Motor neuron (in vitro differentiated cells): Measurements from ENCODE around the gene BASP1. TPM values are rescaled to one million over a fixed set of nuclear protein-coding genes. Genes with fewer than 3 reads are reported as not detected.
"Not testable (repeated sequence)": the region's sequence is repeated elsewhere in the genome, so short reads cannot be mapped to it uniquely, and the experiment has no call there.

Experiments
- ATAC-seq, 8 experiments: fragments of 200-7000 bp; cut with Tn5 transposase; replicated peaks in 6 of 8; 2 replicates each; pipeline ENCODE4 v1.8.0; 2021; ENCODE audit warnings: mild to moderate bottlenecking in 8 of 8, moderate library complexity in 8 of 8
- H3K27ac ChIP-seq, 2 donors: fragments of 250-450 bp; sonication (Bioruptor Pico); 2 replicates each; pipeline ENCODE4 v1.9.0; 2021; ENCODE audit warnings: antibody characterized with exemption in 2 of 2, mild to moderate bottlenecking in 2 of 2, moderate library complexity in 1 of 2
- H3K4me1 ChIP-seq, 2 donors: fragments of 250-450 bp; sonication (Bioruptor Pico); replicated peaks in 1 of 2; 2 replicates each; pipeline ENCODE4 v1.6.1; 2021; ENCODE audit warnings: antibody characterized with exemption in 2 of 2, mild to moderate bottlenecking in 2 of 2, moderate library complexity in 1 of 2
- H3K4me3 ChIP-seq, 5 donors: fragments of 250-450 bp; sonication (Bioruptor Pico); 2 replicates each; pipeline ENCODE4 v1.9.0; 2021; ENCODE audit warnings: antibody characterized with exemption in 5 of 5, mild to moderate bottlenecking in 5 of 5, moderate library complexity in 4 of 5
- WGBS, 10 experiments: fragments of 450-650 bp; shearing (Covaris generic); methylation state at CpG; one replicate each; pipeline ENCODE4 v1.0.0; 2022; 5-methylcytosine and 5-hydroxymethylcytosine counted together
- in situ Hi-C, 9 experiments: fragments of 400-800 bp; cut with MboI; loops; one replicate each; pipeline ENCODE4 v1.15.0; 2021; ENCODE audit warnings: low sequenced_read_pairs in 9 of 9, low pct_unique_long_range_greater_than_20kb in 2 of 9; ENCODE audit not compliant: unreplicated experiment in 9 of 9
- total RNA-seq, 8 experiments: library from RNA; unstranded; fragments of 300-600 nt; gene quantifications; 2 replicates each; pipeline versions ENCODE4 v1.2.3 to v1.2.4, GENCODE V29; 2022

BASP1 gene
- total RNA-seq, 8 experiments from 2014 or later: 0.49 to 308 (median 249) TPM

- Histone ChIP-seq H3K27ac (no peak overlapping the region), H3K4me1 (no peaks in the 10 kb centered on the region), H3K4me3 (no peak overlapping the region)
- WGBS, 10 experiments: 11 to 100% (median 80%) methylated on average over 1 of the region's 1 CpG; no CpG with 5 or more reads in 5 of the 10 experiments
- in situ Hi-C loops: loop anchor here in 8 of 9 experiments (10.0 to 25.0 kb wide), 4 partner anchors 390 to 697 kb away; no protein-coding TSS in a partner anchor
- no peak for ATAC-seq
Observed at GRCh38 chr5:17184588-17184987, 32.8 kb upstream of the BASP1 start.

- Histone ChIP-seq H3K4me1 (no peaks in the 10 kb centered on the region), H3K4me3 (no peak overlapping the region), H3K27ac (no peak overlapping the region)
- no peak for ATAC-seq
- 57 to 100% (median 92%) methylated on average over 3 of the region's 3 CpGs for WGBS, 10 experiments
- in situ Hi-C loops: loop anchor here in 8 of 9 experiments (10.0 to 25.0 kb wide), 4 partner anchors 391 to 698 kb away; no protein-coding TSS in a partner anchor
Observed at GRCh38 chr5:17185349-17185748, 32.1 kb upstream of the BASP1 start.

GRCh38 chr5:17185773-17186172, 31.7 kb upstream of the BASP1 start:
- no peak for ATAC-seq
- Histone ChIP-seq H3K4me3 (no peak overlapping the region), H3K4me1 (no peaks in the 10 kb centered on the region), H3K27ac (no peak overlapping the region)
- 0 to 100% (median 72%) methylated on average over 1 to 3 of the region's 3 CpGs for WGBS, 10 experiments
- in situ Hi-C loops: loop anchor here in 8 of 9 experiments (10.0 to 25.0 kb wide), 4 partner anchors 391 to 698 kb away; no protein-coding TSS in a partner anchor

GRCh38 chr5:17186256-17186655, 31.2 kb upstream of the BASP1 start:
- no peaks in the 10 kb centered on the region for H3K4me1 ChIP-seq
- no peak for ATAC-seq
- in situ Hi-C loops: loop anchor here in 8 of 9 experiments (10.0 to 25.0 kb wide), 4 partner anchors 391 to 699 kb away; no protein-coding TSS in a partner anchor
- WGBS, 10 experiments: 20 to 100% (median 78%) methylated on average over 1 to 4 of the region's 4 CpGs; no CpG with 5 or more reads in 6 of the 10 experiments
- H3K27ac ChIP-seq: no peak overlapping the region
- no peak overlapping the region for H3K4me3 ChIP-seq

DNA sequence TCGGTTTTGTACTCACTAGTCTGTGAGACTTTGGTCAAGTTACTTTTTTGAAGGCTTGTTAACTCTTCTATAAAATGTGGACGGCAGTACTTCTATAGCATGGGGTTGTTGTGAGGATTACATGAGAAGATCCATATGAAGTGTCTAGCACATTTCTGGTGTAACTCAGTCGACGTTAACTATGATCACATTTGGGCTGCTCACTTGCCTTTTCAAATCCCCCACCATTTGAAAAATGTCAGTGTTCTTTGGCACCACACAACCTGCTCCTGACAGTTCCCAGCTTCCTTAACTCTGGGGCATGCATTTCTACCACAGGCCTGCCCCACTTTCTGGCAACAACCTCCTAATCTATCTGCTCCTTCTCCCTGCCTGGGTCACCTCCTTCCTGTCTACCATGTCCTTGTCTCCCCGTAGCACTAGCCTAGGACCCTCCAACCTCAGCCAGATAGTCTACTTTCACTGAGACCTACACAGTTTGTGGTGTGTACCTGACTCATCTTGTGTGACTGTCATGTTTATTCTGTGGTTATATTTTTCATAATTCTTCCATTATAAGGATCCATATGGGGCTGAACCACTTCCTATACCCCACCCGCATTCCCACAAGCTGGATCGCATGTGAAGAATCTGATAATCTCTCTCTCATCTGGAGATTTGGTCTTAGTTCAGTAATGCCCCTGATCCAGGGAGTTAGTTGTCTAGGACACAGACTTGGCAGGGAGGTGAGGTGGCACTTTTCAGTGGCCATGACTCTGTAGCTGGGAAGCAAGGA, 30.2 kb upstream of the BASP1 start:
- 0 to 98% (median 80%) methylated on average over 1 to 6 of the region's 7 CpGs for WGBS, 10 experiments
- no peak overlapping the region for H3K4me3 ChIP-seq
- H3K4me1 ChIP-seq: no peaks in the 10 kb centered on the region
- in situ Hi-C loops: loop anchor here in 8 of 9 experiments (10.0 to 25.0 kb wide), 4 partner anchors 392 to 700 kb away; no protein-coding TSS in a partner anchor
- no peak overlapping the region for H3K27ac ChIP-seq
- ATAC-seq: no peak

DNA sequence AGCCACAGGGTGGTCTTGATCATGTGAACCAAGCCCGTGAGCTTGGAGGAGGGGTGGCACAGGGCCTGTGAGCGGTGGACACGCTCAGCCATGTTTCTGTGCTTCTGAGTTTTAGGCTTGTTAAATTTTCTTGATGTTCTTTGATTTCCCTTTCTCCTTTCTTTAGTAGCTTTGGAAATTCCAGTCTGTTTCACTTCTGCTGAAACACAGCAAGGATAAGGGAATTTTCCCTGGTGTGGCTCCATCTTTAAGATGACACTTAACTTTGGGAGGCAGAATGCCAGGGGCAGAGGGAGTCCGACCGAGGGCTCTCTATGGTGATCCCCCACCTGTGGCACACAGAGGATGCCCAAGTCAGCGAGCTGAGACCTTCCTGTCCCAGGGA, 29.7 kb upstream of the BASP1 start:
- in situ Hi-C loops: loop anchor here in 8 of 9 experiments (10.0 to 25.0 kb wide), 4 partner anchors 393 to 700 kb away; no protein-coding TSS in a partner anchor
- 80 to 100% (median 95%) methylated on average over 1 to 3 of the region's 6 CpGs; no CpG with 5 or more reads in 2 of the 10 experiments for WGBS, 10 experiments

DNA sequence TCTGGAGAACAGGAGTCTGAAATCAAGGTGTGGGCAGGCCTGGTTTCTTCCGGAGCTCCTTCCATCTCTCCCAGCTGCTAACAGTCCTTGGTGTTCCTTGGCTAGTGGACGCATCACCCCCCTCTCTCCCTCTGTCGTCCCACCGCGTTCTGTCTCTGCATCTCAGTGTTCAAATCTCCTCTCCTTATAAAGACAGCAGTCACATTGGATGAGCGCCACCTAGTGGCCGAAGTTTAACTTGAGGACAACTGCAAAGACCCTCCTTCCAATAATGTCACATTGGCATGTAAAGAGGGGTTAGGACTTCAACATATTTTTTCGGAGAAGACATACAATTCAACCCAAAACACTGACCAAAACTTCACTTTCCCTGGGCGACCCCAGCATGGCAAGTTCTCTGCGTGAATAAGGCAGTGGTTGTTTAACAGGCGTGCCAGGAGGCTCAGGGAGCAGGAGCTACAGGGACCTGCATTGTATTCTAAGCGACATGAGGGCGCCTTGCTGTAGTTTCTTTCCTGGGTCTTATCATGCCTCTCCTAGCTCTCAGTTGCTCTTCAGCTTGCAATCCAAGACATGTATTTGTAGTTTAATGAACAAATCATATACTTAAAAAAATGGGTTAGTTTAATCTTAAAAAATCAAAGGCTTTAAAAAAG, 27.9 kb upstream of the BASP1 start:
- no peak overlapping the region for H3K27ac ChIP-seq
- peak in 6 of 8 experiments; percentile 34 to 71 (median 47) for ATAC-seq
- no peaks in the 10 kb centered on the region for H3K4me1 ChIP-seq
- no peak overlapping the region for H3K4me3 ChIP-seq
- 0 to 100% (median 52%) methylated on average over 1 to 7 of the region's 13 CpGs for WGBS, 10 experiments
- in situ Hi-C loops: loop anchor here in 8 of 9 experiments (10.0 to 25.0 kb wide), 4 partner anchors 395 to 702 kb away; no protein-coding TSS in a partner anchor

More for the DNA sequence above, 29.7 kb upstream of the BASP1 start:
- no peaks in the 10 kb centered on the region for H3K4me1 ChIP-seq
- no peak overlapping the region for H3K27ac ChIP-seq
- H3K4me3 ChIP-seq: no peak overlapping the region
- ATAC-seq: no peak

DNA sequence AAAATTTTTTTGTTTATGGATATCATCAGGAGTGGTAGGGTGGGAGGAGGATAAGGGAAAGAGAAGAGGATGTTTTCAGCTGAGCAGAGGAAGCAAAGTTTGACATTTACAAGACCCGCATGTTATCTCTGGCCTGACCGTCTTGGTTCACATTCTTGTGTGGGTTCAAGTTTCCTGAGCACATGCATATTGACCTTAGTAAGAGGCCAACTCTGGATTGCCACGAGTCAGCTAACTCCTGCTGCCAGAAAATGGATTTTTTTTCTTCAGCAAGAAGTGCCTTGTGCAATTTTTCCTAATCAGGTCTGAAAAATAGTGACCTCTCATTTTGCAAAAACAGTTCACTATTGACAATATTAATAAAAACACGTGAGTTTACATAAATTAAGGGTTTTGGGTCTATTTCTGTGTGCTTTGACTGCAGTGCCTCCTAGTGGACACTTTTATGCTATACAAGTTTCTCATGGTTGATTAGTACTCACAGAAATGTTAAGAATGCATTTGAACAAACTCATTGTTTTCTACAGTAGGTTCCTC, 27.1 kb upstream of the BASP1 start:
- no peak overlapping the region for H3K27ac ChIP-seq
- in situ Hi-C loops: loop anchor here in 7 of 9 experiments (25.0 kb wide), 2 partner anchors 403 to 703 kb away; no protein-coding TSS in a partner anchor

DNA sequence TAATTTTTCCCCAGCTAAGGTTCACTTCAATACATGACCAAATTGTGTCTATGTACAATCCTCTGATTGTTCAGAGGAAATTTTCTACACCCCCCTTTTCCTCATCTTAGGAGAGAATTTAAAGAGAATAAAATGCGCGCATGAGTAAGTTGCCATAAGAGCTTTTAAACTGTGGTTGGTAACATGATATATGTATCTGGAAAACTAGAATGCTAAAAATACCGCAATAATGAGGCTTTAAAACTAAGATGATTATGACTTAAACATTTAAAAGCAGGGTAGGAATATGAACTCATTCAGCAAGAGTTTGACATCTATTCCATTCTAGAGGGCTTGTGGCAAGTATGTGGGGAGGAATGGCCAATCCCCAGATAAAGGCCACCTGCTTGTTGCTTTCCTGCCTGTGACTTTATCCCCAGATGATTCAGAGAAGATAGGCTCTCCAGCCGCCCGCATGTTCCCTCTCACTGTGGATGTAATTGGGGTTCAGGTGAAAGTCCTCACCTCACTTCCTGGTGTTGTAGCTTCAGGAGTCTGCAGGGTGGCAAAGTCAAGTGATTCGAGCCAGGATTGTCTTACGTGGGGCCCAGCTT, 26.5 kb upstream of the BASP1 start:
- H3K27ac ChIP-seq: no peak overlapping the region
- in situ Hi-C loops: loop anchor here in 7 of 9 experiments (25.0 kb wide), 2 partner anchors 404 to 704 kb away; no protein-coding TSS in a partner anchor
- no peak overlapping the region for H3K4me3 ChIP-seq
- H3K4me1 ChIP-seq: no peaks in the 10 kb centered on the region
- 43 to 100% (median 89%) methylated on average over 1 to 7 of the region's 7 CpGs for WGBS, 10 experiments
- no peak for ATAC-seq

More for the DNA sequence above, 27.1 kb upstream of the BASP1 start:
- Histone ChIP-seq H3K4me3 (no peak overlapping the region), H3K4me1 (no peaks in the 10 kb centered on the region)
- 0 to 45% (median 15%) methylated on average over 1 to 4 of the region's 4 CpGs for WGBS, 10 experiments
- ATAC-seq: peak in 2 of 8 experiments; percentile 37 to 40

DNA sequence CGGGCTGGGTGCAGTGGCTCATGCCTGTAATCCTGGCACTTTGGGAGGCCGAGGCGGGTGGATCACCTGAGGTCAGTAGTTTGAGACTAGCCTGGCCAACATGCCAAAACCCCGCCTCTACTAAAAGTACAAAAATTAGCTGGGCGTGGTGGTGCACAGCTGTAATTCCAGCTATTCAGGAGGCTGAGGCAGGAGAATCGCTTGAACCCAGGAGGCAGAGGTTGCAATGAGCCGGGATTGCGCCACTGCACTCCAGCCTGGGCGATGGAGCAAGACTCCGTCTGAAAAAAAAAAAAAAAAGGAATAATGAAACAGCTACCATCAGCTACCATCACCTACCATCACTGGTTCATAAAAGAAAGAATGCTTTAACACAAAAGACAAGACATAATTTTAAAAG, 25.9 kb upstream of the BASP1 start:
- H3K27ac ChIP-seq, H3K4me3 ChIP-seq, H3K4me1 ChIP-seq, ATAC-seq: not testable (repeated sequence)
- 63 to 100% (median 81%) methylated on average over 3 to 7 of the region's 10 CpGs; no CpG with 5 or more reads in 2 of the 10 experiments for WGBS, 10 experiments
- in situ Hi-C loops: loop anchor here in 7 of 9 experiments (25.0 kb wide), 2 partner anchors 404 to 704 kb away; no protein-coding TSS in a partner anchor

GRCh38 chr5:17192191-17192590, 25.2 kb upstream of the BASP1 start:
- no peak for ATAC-seq
- Histone ChIP-seq H3K4me1 (no peaks in the 10 kb centered on the region), H3K4me3 (no peak overlapping the region), H3K27ac (no peak overlapping the region)
- 13 to 90% (median 67%) methylated on average over 1 to 4 of the region's 5 CpGs; no CpG with 5 or more reads in 2 of the 10 experiments for WGBS, 10 experiments
- in situ Hi-C loops: loop anchor here in 7 of 9 experiments (25.0 kb wide), 2 partner anchors 405 to 705 kb away; no protein-coding TSS in a partner anchor

- in situ Hi-C loops: loop anchor here in 7 of 9 experiments (25.0 kb wide), 2 partner anchors 409 to 709 kb away; no protein-coding TSS in a partner anchor
- Histone ChIP-seq H3K4me1 (no peaks in the 10 kb centered on the region), H3K4me3 (no peak overlapping the region), H3K27ac (no peak overlapping the region)
- WGBS, 10 experiments: 20 to 100% (median 82%) methylated on average over 1 to 3 of the region's 5 CpGs; no CpG with 5 or more reads in 3 of the 10 experiments
- ATAC-seq: no peak
Observed at GRCh38 chr5:17196024-17196423, 21.4 kb upstream of the BASP1 start.
